IMR-90 (cell line): ENCODE measurements around the gene BRD4. TPM values are rescaled to one million over a fixed set of nuclear protein-coding genes. Genes with fewer than 3 reads are reported as not detected.

Experiments used
- ATAC-seq: fragments of 200-7000 bp; cut with Tn5 transposase; 2 replicates; pipeline ENCODE4 v1.9.1; 2020; ENCODE audit warnings: low read depth, mild to moderate bottlenecking, moderate library complexity
- BruUV-seq: library from RNA; stranded (reverse); fragments of 400-500 nt; replicated peaks from 2 replicates; lab custom pipeline; 2021; lab: Mats Ljungman, UMichigan
- CTCF ChIA-PET: fragments of 300-600 bp; formaldehyde crosslinking; extraction: SDS; loops from one replicate; lab custom pipeline; 2021; ENCODE audit warnings: antibody characterized with exemption; lab: Yijun Ruan, JAX
- POLR2A ChIA-PET: fragments of 300-600 bp; sonication (Branson Sonifier 250); formaldehyde crosslinking; loops from one replicate; lab custom pipeline; 2022; ENCODE audit warnings: antibody characterized with exemption; ENCODE audit not compliant: unreplicated experiment; lab: Charles Lee
- DNase-seq: peaks from one replicate; pipeline ENCODE4 v3.0.0; 2013
- H2AFZ ChIP-seq: replicated peaks from 2 replicates; pipeline ENCODE3; 2013; ENCODE audit warnings: low read length, mild to moderate bottlenecking; ENCODE audit not compliant: poor library complexity
- H2AK5ac ChIP-seq: 2 replicates; pipeline ENCODE4 v1.6.1; 2013; ENCODE audit warnings: low read depth, low read length, inconsistent platforms
- H2AK9ac ChIP-seq: replicated peaks from 2 replicates; pipeline ENCODE3; 2013; ENCODE audit warnings: mild to moderate bottlenecking, low read depth, low read length, moderate library complexity; ENCODE audit not compliant: poor library complexity
- H2BK120ac ChIP-seq: 2 replicates; pipeline ENCODE4 v1.6.1; 2013; ENCODE audit warnings: low read depth, low read length, inconsistent platforms
- H2BK15ac ChIP-seq: 3 replicates; pipeline ENCODE4 v1.6.1; 2013; ENCODE audit warnings: low read depth, low read length, inconsistent platforms
- H2BK20ac ChIP-seq: 2 replicates; pipeline ENCODE4 v1.6.1; 2013; ENCODE audit warnings: low read depth, mild to moderate bottlenecking, inconsistent platforms, low read length, moderate library complexity
- H2BK5ac ChIP-seq: 2 replicates; pipeline ENCODE4 v1.6.1; 2013; ENCODE audit warnings: mild to moderate bottlenecking, low read depth, low read length, inconsistent platforms; ENCODE audit not compliant: poor library complexity, severe bottlenecking
- H3K14ac ChIP-seq: replicated peaks from 2 replicates; pipeline ENCODE4 v1.6.1; 2013; ENCODE audit warnings: low read depth, low read length, inconsistent platforms
- H3K18ac ChIP-seq: 2 replicates; pipeline ENCODE4 v1.6.1; 2013; ENCODE audit warnings: low read depth, low read length, control low read depth
- H3K23ac ChIP-seq: 2 replicates; pipeline ENCODE4 v1.6.1; 2013; ENCODE audit warnings: low read depth, low read length, inconsistent platforms
- H3K27ac ChIP-seq: 2 replicates; pipeline ENCODE4 v1.5.1; 2013; ENCODE audit warnings: mild to moderate bottlenecking, control low read depth, low read length; ENCODE audit not compliant: insufficient read depth
- H3K27me3 ChIP-seq: 2 replicates; pipeline ENCODE4 v1.6.1; 2013; ENCODE audit warnings: low read length; ENCODE audit not compliant: control insufficient read depth, insufficient read depth
- H3K36me3 ChIP-seq: 2 replicates; pipeline ENCODE4 v1.6.1; 2013; ENCODE audit warnings: low read length, mixed read lengths; ENCODE audit not compliant: control insufficient read depth, insufficient read depth
- H3K4ac ChIP-seq: 2 replicates; pipeline ENCODE4 v1.6.1; 2013; ENCODE audit warnings: low read depth, low read length, inconsistent platforms
- H3K4me1 ChIP-seq: 2 replicates; pipeline ENCODE4 v1.6.1; 2013; ENCODE audit warnings: low read length, mixed read lengths; ENCODE audit not compliant: control insufficient read depth, insufficient read depth
- H3K4me2 ChIP-seq: 2 replicates; pipeline ENCODE4 v1.6.1; 2013; ENCODE audit warnings: low read depth, mild to moderate bottlenecking, control low read depth, low read length, moderate library complexity
- H3K4me3 ChIP-seq: 2 replicates; pipeline ENCODE4 v1.5.1; 2013; ENCODE audit warnings: low read depth, mild to moderate bottlenecking, control low read depth, low read length, moderate library complexity; ENCODE audit not compliant: insufficient read depth
- H3K56ac ChIP-seq: 2 replicates; pipeline ENCODE4 v1.6.1; 2013; ENCODE audit warnings: low read length, inconsistent platforms; ENCODE audit not compliant: insufficient read depth; ENCODE audit errors: extremely low read depth
- H3K79me1 ChIP-seq, 2 experiments: 2 replicates each; pipeline ENCODE4 v1.6.1; 2013; ENCODE audit warnings: low read length in 2 of 2, inconsistent platforms in 1 of 2, low read depth in 1 of 2
- H3K9ac ChIP-seq: 2 replicates; pipeline ENCODE4 v1.6.1; 2013; ENCODE audit warnings: low read depth, low read length, control low read depth
- H3K9me1 ChIP-seq: 2 replicates; pipeline ENCODE4 v1.6.1; 2013; ENCODE audit warnings: low read length, inconsistent platforms; ENCODE audit not compliant: insufficient read depth
- H3K9me3 ChIP-seq: 2 replicates; pipeline ENCODE4 v1.6.1; 2013; ENCODE audit warnings: low read length; ENCODE audit not compliant: control insufficient read depth, insufficient read depth
- H4K20me1 ChIP-seq: 2 replicates; pipeline ENCODE4 v1.6.1; 2013; ENCODE audit warnings: low read length, inconsistent platforms; ENCODE audit not compliant: insufficient read depth
- H4K5ac ChIP-seq: 2 replicates; pipeline ENCODE4 v1.6.1; 2013; ENCODE audit warnings: mild to moderate bottlenecking, low read depth, low read length, control low read depth
- H4K8ac ChIP-seq, 2 experiments: 2 replicates each; pipeline ENCODE4 v1.6.1; 2013; ENCODE audit warnings: low read depth in 2 of 2, low read length in 2 of 2, control low read depth in 1 of 2, inconsistent platforms in 1 of 2
- H4K91ac ChIP-seq: 2 replicates; pipeline ENCODE4 v1.6.1; 2013; ENCODE audit warnings: low read depth, low read length, inconsistent platforms; ENCODE audit not compliant: insufficient read depth
- CEBPB ChIP-seq: IDR thresholded peaks from 2 replicates; pipeline ENCODE4 v1.6.1; 2012; ENCODE audit warnings: low read depth, low read length, improper control_type of control experiment
- CHD1 ChIP-seq: IDR thresholded peaks from 2 replicates; pipeline ENCODE4 v1.6.1; 2012; ENCODE audit warnings: low read depth, low read length, improper control_type of control experiment
- ELK1 ChIP-seq: fragments of 150-350 bp; IDR thresholded peaks from 2 replicates; pipeline ENCODE4 v1.6.1; 2016; ENCODE audit warnings: low read depth, mild to moderate bottlenecking, low read length, moderate library complexity, borderline replicate concordance
- FOS ChIP-seq: fragments of 150-350 bp; IDR thresholded peaks from 2 replicates; pipeline ENCODE4 v1.6.1; 2016; ENCODE audit warnings: low read depth, low read length
- MAFK ChIP-seq: IDR thresholded peaks from 2 replicates; pipeline ENCODE4 v1.6.1; 2012; ENCODE audit warnings: low read depth, low read length, improper control_type of control experiment
- MAZ ChIP-seq: IDR thresholded peaks from 2 replicates; pipeline ENCODE4 v1.6.1; 2012; ENCODE audit warnings: low read depth, mild to moderate bottlenecking, low read length, improper control_type of control experiment, moderate library complexity, borderline replicate concordance
- MXI1 ChIP-seq: IDR thresholded peaks from 2 replicates; pipeline ENCODE4 v1.6.1; 2012; ENCODE audit warnings: low read depth, mild to moderate bottlenecking, low read length, moderate library complexity, borderline replicate concordance
- POLR2A ChIP-seq: IDR thresholded peaks from 2 replicates; pipeline ENCODE4 v1.6.1; 2012; ENCODE audit warnings: mild to moderate bottlenecking, low read depth, low read length
- RCOR1 ChIP-seq: IDR thresholded peaks from 2 replicates; pipeline ENCODE4 v1.6.1; 2012; ENCODE audit warnings: mild to moderate bottlenecking, low read length, improper control_type of control experiment; ENCODE audit not compliant: insufficient replicate concordance
- RFX5 ChIP-seq: IDR thresholded peaks from 2 replicates; pipeline ENCODE4 v1.8.0; 2012; ENCODE audit warnings: low read depth, mild to moderate bottlenecking, low read length, moderate library complexity
- WGBS, 2 experiments: methylation state at CpG; one replicate each; pipeline versions ENCODE4 v1.1.5 to v1.1.7; 2013; ENCODE audit warnings: missing lambda C conversion rate in 2 of 2; ENCODE audit not compliant: insufficient read length in 1 of 2; ENCODE audit errors: extremely low coverage in 2 of 2; 5-methylcytosine and 5-hydroxymethylcytosine counted together
- dilution Hi-C: fragments of 300-500 bp; cut with HindIII; formaldehyde crosslinking; loops from one replicate; pipeline ENCODE4 v1.14.3; 2018; ENCODE audit warnings: low sequenced_read_pairs; ENCODE audit not compliant: unreplicated experiment
- in situ Hi-C: fragments of 300-500 bp; cut with MboI; formaldehyde crosslinking; loops from 3 replicates; pipeline ENCODE4 v1.14.3; 2019; ENCODE audit warnings: low sequenced_read_pairs, inconsistent platforms, mixed read lengths
- intact Hi-C: fragments of 100-400 bp; cut with micrococcal nuclease; formaldehyde crosslinking; loops from 2 replicates; pipeline ENCODE4 v1.10.0; 2022
- polyA plus RNA-seq, 3 experiments: library from polyadenylated mRNA; depleted of rRNA; stranded (reverse); fragments of >200 nt; gene quantifications; 2 replicates each; pipeline ENCODE4 v1.2.3, GENCODE V29; 2012; ENCODE audit warnings: low replicate concordance in 1 of 3
- total RNA-seq: library from RNA; depleted of rRNA; stranded (reverse); fragments of >200 nt; gene quantifications from 2 replicates; pipeline ENCODE4 v1.2.3, GENCODE V29; 2012

BRD4 gene
- total and polyA plus RNA-seq, 2 of the 4 experiments (the other 2 are of a cell fraction): 7.0 to 21.1 TPM

GRCh38 chr19:15247107-15248014, 85.0 kb downstream of the BRD4 start (continued):
- TF ChIP-seq CEBPB (no peak), FOS (no peak)

- H3K9me1 ChIP-seq: peaks cover 30% of the 10 kb centered on the region
- dilution Hi-C loops (no loop called here), in situ Hi-C loops (no loop called here), intact Hi-C loops (no loop called here)
- peaks cover 37% of the 10 kb centered on the region for H3K4me1 ChIP-seq
- ChIA-PET CTCF (no interaction called here), POLR2A (no interaction called here)
- no peak overlapping the region for H3K56ac ChIP-seq
- peaks cover 52% of the 10 kb centered on the region for H3K36me3 ChIP-seq
- H2BK20ac ChIP-seq: no peak overlapping the region
- no peak overlapping the region for H3K23ac ChIP-seq
- H2BK5ac ChIP-seq: peak overlapping the region; percentile 91
- H2BK15ac ChIP-seq: no peak overlapping the region
- H3K4ac ChIP-seq: peak overlapping the region; percentile 62; the same call in 1 of the 2 replicates
- DNase-seq (no peak), ATAC-seq (no peak)
- H3K27ac ChIP-seq: no peak overlapping the region
- no peak overlapping the region for H3K18ac ChIP-seq
- H3K79me1 ChIP-seq: peaks cover 47 to 92% of the 10 kb centered on the region in 2 experiments
- no peaks in the 10 kb centered on the region for H3K27me3 ChIP-seq
- no peak overlapping the region for H2AK9ac ChIP-seq
- no peaks in the 10 kb centered on the region for H3K9me3 ChIP-seq
- 100% methylated on average over 4 of the region's 5 CpGs; no CpG with 5 or more reads in 1 of the 2 experiments for WGBS, 2 experiments
- H3K14ac ChIP-seq: no peak overlapping the region
- no peak overlapping the region for H4K8ac ChIP-seq
- no peak overlapping the region for H4K5ac ChIP-seq
- no peak overlapping the region for H3K9ac ChIP-seq
- peaks cover 54% of the 10 kb centered on the region for H4K20me1 ChIP-seq
- H3K4me2 ChIP-seq: no peak overlapping the region
- no peak overlapping the region for H2AK5ac ChIP-seq
- BruUV-seq: no TSS peak
- H4K91ac ChIP-seq: no peak overlapping the region
- H2AFZ ChIP-seq: peak overlapping the region; percentile 24
- TF ChIP-seq MAFK (no peak), ELK1 (no peak), RFX5 (no peak), CHD1 (no peak), MXI1 (no peak), POLR2A (no peak), MAZ (no peak), CEBPB (no peak), FOS (no peak), RCOR1 (no peak)
- no peak overlapping the region for H2BK120ac ChIP-seq
- no peak overlapping the region for H3K4me3 ChIP-seq
These were observed 86.2 kb downstream of the BRD4 start for GRCh38 chr19:15246198-15246481.
